Upper lobe of right lung (tissue), 1 donor: ENCODE measurements around the gene MRPS14. TPM values are rescaled to one million over a fixed set of nuclear protein-coding genes. Genes with fewer than 3 reads are reported as not detected.

Experiments
- ATAC-seq: fragments of 200-7000 bp; cut with Tn5 transposase; one replicate; pipeline ENCODE4 v1.9.1; 2020; ENCODE audit warnings: mild to moderate bottlenecking, moderate library complexity
- DNase-seq: peaks from one replicate; pipeline ENCODE4 v3.0.0-alpha.2; 2020
- H3K27ac ChIP-seq: fragments of 200-600 bp; one replicate; pipeline ENCODE4 v1.8.0; 2022
- H3K27me3 ChIP-seq: fragments of 200-600 bp; one replicate; pipeline ENCODE4 v1.8.0; 2022; ENCODE audit warnings: mild to moderate bottlenecking
- H3K36me3 ChIP-seq: fragments of 200-600 bp; one replicate; pipeline ENCODE4 v1.8.0; 2022
- H3K4me1 ChIP-seq: fragments of 200-600 bp; one replicate; pipeline ENCODE4 v1.8.0; 2022
- H3K4me3 ChIP-seq: fragments of 200-600 bp; one replicate; pipeline ENCODE4 v1.8.0; 2022; ENCODE audit warnings: mild to moderate bottlenecking
- H3K9me3 ChIP-seq: fragments of 200-600 bp; one replicate; pipeline ENCODE4 v1.8.0; 2022
- intact Hi-C: fragments of 100-400 bp; cut with DNase I; formaldehyde crosslinking; loops from one replicate; pipeline ENCODE4 v1.11.0; 2022
- total RNA-seq: library from RNA; stranded (reverse); fragmentation: NEBNext Ultra II Directional; extraction: Animal tissue kit (Norgen Biotek cat#: 25700); gene quantifications from one replicate; pipeline ENCODE4 v1.2.1, GENCODE V29; 2021
- TF ChIP-seq, protein P1 (sequence below): fragments of 200-600 bp; IDR thresholded peaks from one replicate; pipeline ENCODE4 v1.8.0; 2022; ENCODE audit warnings: antibody characterized with exemption
- donor health status: DM: no; HTN: yes; CAD: no; lungs with severe emphysema.

Gene MRPS14
- total RNA-seq, 1 donor from 2014 or later: 28.1 TPM

DNA sequence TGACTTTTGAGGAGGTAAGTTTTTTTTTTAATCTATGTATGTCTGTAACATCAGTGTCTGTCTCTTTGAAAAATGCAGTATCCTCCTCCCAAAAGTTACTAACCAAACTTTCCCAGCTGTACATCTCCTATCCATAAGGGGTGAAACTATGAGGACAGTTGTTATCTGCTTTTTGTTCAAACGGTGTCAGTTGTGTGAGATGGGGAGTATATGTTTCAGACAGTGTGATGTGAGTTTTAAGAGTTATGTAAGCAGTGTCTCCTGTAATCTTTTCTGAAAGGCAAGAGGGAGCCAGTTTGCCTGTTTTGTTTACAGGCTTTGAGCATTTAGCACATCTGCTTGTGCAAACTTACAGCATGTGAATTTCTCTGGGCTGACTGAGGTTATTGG, 58.3 kb downstream of the MRPS14 start:
- TF ChIP-seq, protein P1, sequence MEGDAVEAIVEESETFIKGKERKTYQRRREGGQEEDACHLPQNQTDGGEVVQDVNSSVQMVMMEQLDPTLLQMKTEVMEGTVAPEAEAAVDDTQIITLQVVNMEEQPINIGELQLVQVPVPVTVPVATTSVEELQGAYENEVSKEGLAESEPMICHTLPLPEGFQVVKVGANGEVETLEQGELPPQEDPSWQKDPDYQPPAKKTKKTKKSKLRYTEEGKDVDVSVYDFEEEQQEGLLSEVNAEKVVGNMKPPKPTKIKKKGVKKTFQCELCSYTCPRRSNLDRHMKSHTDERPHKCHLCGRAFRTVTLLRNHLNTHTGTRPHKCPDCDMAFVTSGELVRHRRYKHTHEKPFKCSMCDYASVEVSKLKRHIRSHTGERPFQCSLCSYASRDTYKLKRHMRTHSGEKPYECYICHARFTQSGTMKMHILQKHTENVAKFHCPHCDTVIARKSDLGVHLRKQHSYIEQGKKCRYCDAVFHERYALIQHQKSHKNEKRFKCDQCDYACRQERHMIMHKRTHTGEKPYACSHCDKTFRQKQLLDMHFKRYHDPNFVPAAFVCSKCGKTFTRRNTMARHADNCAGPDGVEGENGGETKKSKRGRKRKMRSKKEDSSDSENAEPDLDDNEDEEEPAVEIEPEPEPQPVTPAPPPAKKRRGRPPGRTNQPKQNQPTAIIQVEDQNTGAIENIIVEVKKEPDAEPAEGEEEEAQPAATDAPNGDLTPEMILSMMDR: no peak
- Histone ChIP-seq H3K27ac (peak overlapping the region; percentile 84), H3K27me3 (no peaks in the 10 kb centered on the region), H3K4me1 (peaks cover 60% of the 10 kb centered on the region), H3K36me3 (no peaks in the 10 kb centered on the region), H3K4me3 (peak overlapping the region; percentile 9), H3K9me3 (no peaks in the 10 kb centered on the region)
- intact Hi-C loops: loop anchor here (10.0 kb wide), 1 partner anchor 190 kb away; no protein-coding TSS in a partner anchor
- no peak for DNase-seq
- ATAC-seq: peak; percentile 18

DNA sequence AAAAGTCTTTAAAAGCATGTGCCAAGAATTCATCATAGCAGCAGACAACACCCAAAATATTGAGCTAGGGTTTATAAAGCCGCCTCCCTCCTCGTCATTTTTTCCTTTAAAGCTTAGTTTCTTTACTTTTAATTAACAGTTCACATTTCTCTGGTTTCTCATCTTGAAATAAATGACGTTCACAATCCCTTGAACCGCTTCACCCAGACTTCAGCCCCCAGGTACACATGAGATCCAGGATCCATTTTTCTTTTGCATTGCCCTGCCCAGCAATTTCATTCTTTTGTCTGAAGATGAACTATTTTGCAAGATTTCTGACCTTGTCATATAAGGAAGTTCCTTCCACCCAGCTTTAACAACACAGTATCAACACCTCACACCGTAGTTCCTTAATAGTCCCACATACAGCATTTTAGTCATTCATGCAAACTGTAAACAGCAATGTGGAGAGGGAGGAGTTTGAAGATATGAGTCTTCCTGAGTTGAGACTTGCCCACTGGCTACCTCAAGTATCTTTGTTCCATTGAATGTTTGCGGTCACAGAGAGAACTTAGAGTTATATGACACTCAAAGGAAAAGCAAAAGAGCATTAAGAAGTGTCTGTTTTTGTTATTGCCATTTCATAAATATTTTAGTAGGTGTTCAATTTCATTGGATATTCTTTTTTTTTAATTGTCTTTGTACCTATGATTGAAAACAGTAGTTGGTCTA, 58.8 kb downstream of the MRPS14 start:
- DNase-seq: no peak
- no peaks in the 10 kb centered on the region for H3K27me3 ChIP-seq
- no peaks in the 10 kb centered on the region for H3K9me3 ChIP-seq
- peaks cover 60% of the 10 kb centered on the region for H3K4me1 ChIP-seq
- intact Hi-C loops: loop anchor here (10.0 kb wide), 1 partner anchor 190 kb away; no protein-coding TSS in a partner anchor
- peak overlapping the region; percentile 84 for H3K27ac ChIP-seq
- no peaks in the 10 kb centered on the region for H3K36me3 ChIP-seq
- peak; percentile 85 for ATAC-seq
- peak overlapping the region; percentile 9 for H3K4me3 ChIP-seq
- TF ChIP-seq, protein P1: no peak

DNA sequence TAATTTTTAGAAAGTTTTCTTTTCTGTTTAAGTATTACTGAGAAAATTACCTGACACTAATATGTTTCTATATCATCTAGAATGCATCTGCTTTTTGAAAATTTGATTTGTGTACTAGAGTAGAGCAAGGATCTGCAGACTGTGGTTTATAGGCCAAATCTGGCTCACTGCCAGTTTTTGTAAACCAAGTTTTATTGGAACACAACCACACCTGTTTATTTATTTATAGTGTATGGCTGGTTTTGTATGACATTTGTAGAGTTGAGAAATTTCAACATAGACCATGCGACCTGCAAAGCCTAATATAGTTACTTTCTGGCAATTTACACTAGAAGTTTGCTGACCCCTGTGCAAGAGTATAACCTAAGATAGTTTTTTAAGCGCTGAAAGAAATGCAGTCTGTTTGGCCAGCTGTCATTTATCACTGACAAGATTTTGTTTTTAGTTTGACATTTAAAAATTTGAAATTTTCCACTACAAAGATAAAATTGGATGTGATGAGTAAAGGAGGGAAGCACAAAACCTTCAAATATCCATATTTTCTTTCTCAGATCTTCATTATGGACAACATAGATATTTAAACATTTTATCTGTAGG, 59.6 kb downstream of the MRPS14 start:
- peak overlapping the region; percentile 84 for H3K27ac ChIP-seq

More for the DNA sequence above, 59.6 kb downstream of the MRPS14 start:
- intact Hi-C loops: loop anchor here (10.0 kb wide), 1 partner anchor 189 kb away; no protein-coding TSS in a partner anchor
- Histone ChIP-seq H3K4me3 (no peak overlapping the region), H3K9me3 (no peaks in the 10 kb centered on the region), H3K4me1 (peaks cover 53% of the 10 kb centered on the region), H3K36me3 (no peaks in the 10 kb centered on the region), H3K27me3 (no peaks in the 10 kb centered on the region)
- DNase-seq (no peak), ATAC-seq (no peak)
- TF ChIP-seq, protein P1: no peak

Other genes with a start within 250 kb of the MRPS14 start
- 70.2 TPM for gene CACYBP, start 23.5 kb downstream of the MRPS14 start, total RNA-seq
- gene TNN, start 44.4 kb upstream of the MRPS14 start, total RNA-seq: not detected
- 44.8 TPM for gene KIAA0040, start 169.4 kb upstream of the MRPS14 start, total RNA-seq